Measurements from ENCODE around the gene NTSR2. TPM values are rescaled to one million over a fixed set of nuclear protein-coding genes. Genes with fewer than 3 reads are reported as not detected.

Gene NTSR2, protein sequence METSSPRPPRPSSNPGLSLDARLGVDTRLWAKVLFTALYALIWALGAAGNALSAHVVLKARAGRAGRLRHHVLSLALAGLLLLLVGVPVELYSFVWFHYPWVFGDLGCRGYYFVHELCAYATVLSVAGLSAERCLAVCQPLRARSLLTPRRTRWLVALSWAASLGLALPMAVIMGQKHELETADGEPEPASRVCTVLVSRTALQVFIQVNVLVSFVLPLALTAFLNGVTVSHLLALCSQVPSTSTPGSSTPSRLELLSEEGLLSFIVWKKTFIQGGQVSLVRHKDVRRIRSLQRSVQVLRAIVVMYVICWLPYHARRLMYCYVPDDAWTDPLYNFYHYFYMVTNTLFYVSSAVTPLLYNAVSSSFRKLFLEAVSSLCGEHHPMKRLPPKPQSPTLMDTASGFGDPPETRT
- not detected in 5 replicates for total RNA-seq (2022; extraction: Qiagen RNA extraction; ENCODE audit: low read depth)

DNA sequence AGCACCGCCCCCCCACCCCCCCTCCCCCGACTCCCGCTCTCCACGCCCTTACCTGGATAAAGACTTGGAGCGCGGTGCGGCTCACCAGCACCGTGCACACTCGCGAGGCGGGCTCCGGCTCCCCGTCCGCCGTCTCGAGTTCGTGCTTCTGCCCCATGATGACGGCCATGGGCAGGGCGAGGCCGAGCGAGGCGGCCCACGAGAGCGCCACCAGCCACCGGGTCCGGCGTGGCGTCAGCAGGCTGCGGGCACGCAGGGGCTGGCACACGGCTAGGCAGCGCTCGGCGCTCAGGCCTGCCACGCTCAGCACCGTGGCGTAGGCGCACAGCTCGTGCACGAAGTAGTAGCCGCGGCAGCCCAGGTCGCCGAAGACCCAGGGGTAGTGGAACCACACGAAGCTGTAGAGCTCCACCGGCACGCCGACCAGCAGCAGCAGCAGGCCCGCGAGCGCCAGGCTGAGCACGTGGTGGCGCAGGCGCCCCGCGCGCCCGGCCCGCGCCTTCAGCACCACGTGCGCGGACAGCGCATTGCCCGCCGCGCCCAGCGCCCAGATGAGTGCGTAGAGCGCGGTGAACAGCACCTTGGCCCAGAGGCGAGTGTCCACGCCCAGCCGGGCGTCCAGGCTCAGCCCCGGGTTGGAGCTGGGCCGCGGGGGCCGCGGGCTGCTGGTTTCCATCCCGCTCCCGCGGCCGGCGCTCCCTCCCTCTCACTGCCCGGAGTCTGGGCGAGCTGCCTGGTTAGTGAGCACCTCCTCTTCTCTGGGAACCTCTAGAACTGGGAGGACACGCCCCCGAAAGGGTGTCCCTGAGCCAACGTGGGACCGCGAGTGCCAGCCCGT lies at the start of gene NTSR2:
TSS of gene NTSR2 (minus strand) at position 742 of the 838 bp plus-strand sequence. CDS start at position 676, 66 bp downstream.

Other genes starting within 250 kb of the NTSR2 start
- 25.3 to 31.8 TPM (median 30.5 TPM) in 5 replicates for gene E2F6, start 204.0 kb downstream of the NTSR2 start, total RNA-seq (2022; extraction: Qiagen RNA extraction; ENCODE audit: low read depth)
- 2.4 to 3.7 TPM (median 3.2 TPM) in 5 replicates for gene GREB1, start 136.2 kb downstream of the NTSR2 start, total RNA-seq (2022; extraction: Qiagen RNA extraction; ENCODE audit: low read depth)
- 11.2 to 15.7 TPM (median 14.3 TPM) in 5 replicates for gene LPIN1, start 76.4 kb upstream of the NTSR2 start, total RNA-seq (2022; extraction: Qiagen RNA extraction; ENCODE audit: low read depth)

All from A549 treated with DMSO at 1 μM for 4 hours (cell line).